Heart right ventricle (tissue), 16 donors: ENCODE measurements around the gene ATF7. TPM values are rescaled to one million over a fixed set of nuclear protein-coding genes. Genes with fewer than 3 reads are reported as not detected.

Experiments
- ATAC-seq, 8 donors: fragments of 200-7000 bp; cut with Tn5 transposase; one replicate each; pipeline ENCODE4 v1.9.1; 2020; ENCODE audit warnings: mild to moderate bottlenecking in 8 of 8, moderate library complexity in 8 of 8, moderate number of reproducible peaks in 1 of 8
- DNase-seq, 2 donors: peaks; one replicate each; pipeline ENCODE4 v3.0.0-alpha.2; 2020
- H3K27ac ChIP-seq, 10 donors: fragments of 200-600 bp; sonication (generic) in 2 of 10; one replicate each; pipeline versions ENCODE4 v1.5.0 to v1.8.0; 2020 to 2022; ENCODE audit warnings: mild to moderate bottlenecking in 3 of 10
- H3K27me3 ChIP-seq, 7 donors: fragments of 200-600 bp; one replicate each; pipeline ENCODE4 v1.8.0; 2021 to 2022; ENCODE audit warnings: mild to moderate bottlenecking in 2 of 7
- H3K36me3 ChIP-seq, 9 donors: fragments of 200-600 bp; sonication (generic) in 1 of 9; one replicate each; pipeline versions ENCODE4 v1.5.0 to v1.8.0; 2020 to 2022; ENCODE audit warnings: mild to moderate bottlenecking in 2 of 9
- H3K4me1 ChIP-seq, 9 donors: fragments of 200-600 bp; sonication (generic) in 1 of 9; one replicate each; pipeline versions ENCODE4 v1.5.0 to v1.8.0; 2020 to 2022; ENCODE audit warnings: mild to moderate bottlenecking in 4 of 9
- H3K4me3 ChIP-seq, 10 donors: fragments of 200-600 bp; sonication (generic) in 2 of 10; one replicate each; pipeline versions ENCODE4 v1.5.0 to v1.8.0; 2020 to 2022; ENCODE audit warnings: mild to moderate bottlenecking in 7 of 10, moderate library complexity in 2 of 10
- H3K9me3 ChIP-seq, 11 donors: fragments of 200-600 bp in 10 of 11; sonication (generic) in 2 of 11; one replicate each; pipeline versions ENCODE4 v1.5.0 to v1.8.0; 2013 to 2022; ENCODE audit warnings: mild to moderate bottlenecking in 2 of 11, control low read depth in 1 of 11, moderate library complexity in 1 of 11
- WGBS, 2 donors: extraction: QIAGEN DNeasy Blood & Tissue Kit; methylation state at CpG; one replicate each; pipeline ENCODE4 v1.1.7; 2013; ENCODE audit warnings: inconsistent platforms in 1 of 2; 5-methylcytosine and 5-hydroxymethylcytosine counted together
- intact Hi-C, 10 donors: fragments of 100-400 bp; cut with DNase I; formaldehyde crosslinking; loops; one replicate each; pipeline versions ENCODE4 v1.11.1 to v1.14.2; 2022
- polyA plus RNA-seq, 2 donors: library from polyadenylated mRNA; stranded (reverse); fragments of 200-250 nt; gene quantifications; one replicate each; pipeline ENCODE4 v1.2.3, GENCODE V29; 2013
- total RNA-seq, 10 donors: library from RNA; stranded (reverse); fragmentation: NEBNext Ultra II Directional in 3 of 10; extraction: Animal tissue kit (Norgen Biotek cat#: 25700) in 3 of 10; gene quantifications; one replicate each; pipeline versions ENCODE4 v1.2.1 to v1.2.4, GENCODE V29; 2021 to 2023
- TF ChIP-seq, protein P1 (sequence below), 9 donors: fragments of 200-600 bp; sonication (generic) in 2 of 9; IDR thresholded peaks; one replicate each; pipeline versions ENCODE4 v1.5.0 to v1.8.0; 2021 to 2022; ENCODE audit warnings: antibody characterized with exemption in 9 of 9, mild to moderate bottlenecking in 5 of 9, moderate library complexity in 1 of 9
- donor health status: Arrhythmogenic right ventricular cardiomyopathy.
- donor health status: ischemic (EF 13 %, LVEDD 7.1; RV severe dilation, severe dysfunction).
- donor health status: healthy with polysubstance abuse.
- donor health status: DM: no; HTN: yes; CAD: no.
- donor health status: DM: no; HTN: no; CAD: no.
- donor health status: ischemic (EF 25% LVEDD 6.9; RV normal size, moderate dysfunction).
- donor health status: ischemic (EF 25% LVEDD 5.7; RV mildly dilated, moderate dysfunction).
- donor health status: healthy.
- donor health status: DM: yes; HTN: yes; CAD: no.
- donor health status: Ischemic cardiomyopathy.
- donor health status: ischemic (EF 35%, LVEDD 5.7; RV mildly dilated, moderate dysfunction).
- donor health status: nonischemic (EF 11% LVEDD 7.7; RV severe dilation, severe dysfunction).
- donor health status: DM: yes; HTN: yes; CAD: no.
- donor health status: PGD.
- donor health status: ischemic (EF 29% LVEDD 5.4; RV normal size, mild dysfunction).
- donor health status: nonischemic (EF 23%, LVEDD 6.1; RV moderate dilation, normal function).

Gene ATF7
- total and polyA plus RNA-seq, 12 donors: 12.6 to 47.8 (median 33.7) TPM

DNA sequence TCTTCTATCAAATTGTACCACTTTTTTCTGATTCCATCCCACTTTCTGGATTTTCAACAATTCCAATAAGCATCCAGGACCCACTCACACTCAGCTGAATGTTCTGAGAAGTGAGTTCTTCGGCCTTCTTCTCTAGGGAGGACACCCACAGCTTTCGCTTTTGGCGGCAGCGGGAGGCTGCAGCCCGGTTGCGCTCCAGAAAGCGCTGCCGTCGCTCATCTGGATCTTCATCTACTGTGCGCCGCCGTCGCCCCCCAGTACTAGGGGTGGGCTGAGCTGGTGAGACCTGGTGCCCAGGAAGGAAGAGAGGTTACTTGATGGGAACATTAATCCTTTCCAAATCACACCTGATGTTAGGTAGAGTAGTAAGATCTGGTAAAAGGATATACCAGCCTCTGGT, 101.7 kb downstream of the ATF7 start:
- no peaks in the 10 kb centered on the region for H3K4me1 ChIP-seq
- TF ChIP-seq, protein P1, sequence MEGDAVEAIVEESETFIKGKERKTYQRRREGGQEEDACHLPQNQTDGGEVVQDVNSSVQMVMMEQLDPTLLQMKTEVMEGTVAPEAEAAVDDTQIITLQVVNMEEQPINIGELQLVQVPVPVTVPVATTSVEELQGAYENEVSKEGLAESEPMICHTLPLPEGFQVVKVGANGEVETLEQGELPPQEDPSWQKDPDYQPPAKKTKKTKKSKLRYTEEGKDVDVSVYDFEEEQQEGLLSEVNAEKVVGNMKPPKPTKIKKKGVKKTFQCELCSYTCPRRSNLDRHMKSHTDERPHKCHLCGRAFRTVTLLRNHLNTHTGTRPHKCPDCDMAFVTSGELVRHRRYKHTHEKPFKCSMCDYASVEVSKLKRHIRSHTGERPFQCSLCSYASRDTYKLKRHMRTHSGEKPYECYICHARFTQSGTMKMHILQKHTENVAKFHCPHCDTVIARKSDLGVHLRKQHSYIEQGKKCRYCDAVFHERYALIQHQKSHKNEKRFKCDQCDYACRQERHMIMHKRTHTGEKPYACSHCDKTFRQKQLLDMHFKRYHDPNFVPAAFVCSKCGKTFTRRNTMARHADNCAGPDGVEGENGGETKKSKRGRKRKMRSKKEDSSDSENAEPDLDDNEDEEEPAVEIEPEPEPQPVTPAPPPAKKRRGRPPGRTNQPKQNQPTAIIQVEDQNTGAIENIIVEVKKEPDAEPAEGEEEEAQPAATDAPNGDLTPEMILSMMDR (IDR thresholded peaks at IDR 0.05): no peak
- intact Hi-C loops: no loop called here
- H3K27ac ChIP-seq: no peak overlapping the region
- H3K9me3 ChIP-seq: no peaks in the 10 kb centered on the region
- DNase-seq: no peak
- H3K27me3 ChIP-seq: no peaks in the 10 kb centered on the region
- H3K36me3 ChIP-seq: peaks cover 0 to 100% (median 65%) of the 10 kb centered on the region in 9 donors
- H3K4me3 ChIP-seq: no peak overlapping the region
- ATAC-seq: peak in 1 of 8 donors; percentile 11
- WGBS, 2 donors: 95 to 96% methylated on average over 13 of the region's 13 CpGs

DNA sequence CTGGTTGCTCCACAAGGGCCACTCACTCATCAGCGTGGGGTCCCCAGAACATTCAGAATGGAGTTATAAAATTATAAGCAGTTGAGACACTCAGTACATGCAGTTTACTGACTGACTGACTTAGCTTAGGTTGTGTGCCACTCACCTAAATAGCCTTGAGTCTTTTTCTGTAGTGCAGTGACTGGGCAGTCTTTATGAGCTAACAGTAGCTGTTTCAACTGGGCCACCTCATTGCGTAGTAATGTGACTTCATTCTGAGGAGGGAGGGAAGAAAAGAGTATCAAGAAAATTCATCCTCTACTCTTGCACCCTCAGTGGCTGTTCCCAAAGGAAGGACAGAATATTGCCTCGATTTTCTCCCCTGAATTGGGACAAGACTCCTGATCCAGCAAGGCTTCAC, 103.1 kb downstream of the ATF7 start:
- ATAC-seq (no peak), DNase-seq (no peak)
- TF ChIP-seq, protein P1 (IDR thresholded peaks at IDR 0.05): no peak
- Histone ChIP-seq H3K4me1 (no peaks in the 10 kb centered on the region), H3K27me3 (no peaks in the 10 kb centered on the region), H3K36me3 (peaks cover 0 to 100% (median 72%) of the 10 kb centered on the region in 9 donors), H3K27ac (no peak overlapping the region), H3K9me3 (no peaks in the 10 kb centered on the region), H3K4me3 (no peak overlapping the region)
- intact Hi-C loops: no loop called here
- 90 to 96% methylated on average over 3 of the region's 3 CpGs for WGBS, 2 donors

GRCh38 chr12:53518381-53518780, 107.8 kb downstream of the ATF7 start:
- ATAC-seq (no peak), DNase-seq (no peak)
- Histone ChIP-seq H3K27ac (no peak overlapping the region), H3K36me3 (peaks cover 0 to 100% (median 73%) of the 10 kb centered on the region in 9 donors), H3K9me3 (no peaks in the 10 kb centered on the region), H3K27me3 (no peaks in the 10 kb centered on the region), H3K4me1 (no peaks in the 10 kb centered on the region), H3K4me3 (no peak overlapping the region)
- TF ChIP-seq, protein P1 (IDR thresholded peaks at IDR 0.05): no peak
- WGBS, 2 donors: 87 to 90% methylated on average over 5 of the region's 5 CpGs
- intact Hi-C loops: no loop called here

DNA sequence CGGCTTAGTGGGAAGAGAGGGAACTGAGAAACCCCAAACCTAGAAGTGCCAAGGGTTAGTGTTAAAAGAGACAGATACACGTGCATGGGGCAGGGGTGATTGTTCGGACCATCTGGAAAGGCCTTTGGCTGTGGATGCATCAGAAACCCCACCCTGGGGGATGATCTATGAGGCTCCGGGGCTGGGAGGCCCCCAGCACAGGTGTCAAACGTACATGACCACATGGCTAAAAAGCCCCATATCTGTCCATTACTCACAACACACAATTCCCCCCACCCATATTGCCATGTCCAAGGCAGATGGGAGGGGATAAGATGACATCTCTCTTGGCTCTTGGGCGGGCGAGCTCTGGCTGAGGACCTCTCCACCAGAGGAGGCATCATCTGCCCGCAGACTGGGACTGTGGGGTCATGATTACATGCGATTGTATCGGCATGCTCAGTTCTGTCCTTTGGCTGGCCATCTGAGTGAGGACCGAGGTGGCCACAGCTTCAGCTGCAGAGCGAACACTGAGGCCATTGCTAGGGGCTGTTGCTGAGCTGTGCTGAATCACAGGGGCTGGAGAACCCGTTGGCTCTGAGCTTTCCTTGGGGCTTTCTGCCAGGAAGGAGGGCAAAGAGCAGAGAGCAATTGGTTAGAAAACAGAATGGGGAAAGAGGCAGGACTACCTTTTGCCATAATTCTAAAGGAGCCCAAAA, 109.3 kb downstream of the ATF7 start:
- H3K4me3 ChIP-seq: no peak overlapping the region
- intact Hi-C loops: no loop called here
- H3K27me3 ChIP-seq: no peaks in the 10 kb centered on the region
- DNase-seq (no peak), ATAC-seq (peak in 2 of 8 donors; percentile 14 to 27)
- H3K4me1 ChIP-seq: no peaks in the 10 kb centered on the region
- H3K36me3 ChIP-seq: peaks cover 0 to 100% (median 72%) of the 10 kb centered on the region in 9 donors
- TF ChIP-seq, protein P1 (IDR thresholded peaks at IDR 0.05): no peak
- no peaks in the 10 kb centered on the region for H3K9me3 ChIP-seq
- 89 to 91% methylated on average over 13 of the region's 13 CpGs for WGBS, 2 donors
- no peak overlapping the region for H3K27ac ChIP-seq
